AML-193 (cell line): ENCODE data around the gene UGT2B7.
"Not testable (repeated sequence)": the region's sequence is repeated elsewhere in the genome, so short reads cannot be mapped to it uniquely, and the experiment has no call there.

Source experiments
- DNase-seq, 2 experiments: peaks; one replicate each; lab custom pipeline; 2025; lab: John Stamatoyannopoulos, UW

Gene UGT2B7

GRCh38 chr4:69088473-69088872 is 7.8 kb upstream of the UGT2B7 start:
- no peak for DNase-seq

- DNase-seq = no peak
Observed at GRCh38 chr4:69089388-69089787, 6.9 kb upstream of the UGT2B7 start.

- no peak for DNase-seq
Observed at GRCh38 chr4:69092190-69092589, 4.1 kb upstream of the UGT2B7 start.

- DNase-seq = no peak
Observed at GRCh38 chr4:69092980-69093568, 3.2 kb upstream of the UGT2B7 start.

GRCh38 chr4:69093681-69094080 is 2.6 kb upstream of the UGT2B7 start:
- DNase-seq = no peak

GRCh38 chr4:69095301-69095731 is 958 bp upstream of the UGT2B7 start:
- peak in 1 of 2 experiments; percentile 2 for DNase-seq

GRCh38 chr4:69096810-69097209 is 536 bp downstream of the UGT2B7 start:
- no peak for DNase-seq

GRCh38 chr4:69098470-69098869 is 2.2 kb downstream of the UGT2B7 start:
- DNase-seq = no peak

GRCh38 chr4:69099910-69100309 is 3.6 kb downstream of the UGT2B7 start:
- no peak for DNase-seq

GRCh38 chr4:69102668-69103067 is 6.4 kb downstream of the UGT2B7 start:
- not testable (repeated sequence) for DNase-seq

GRCh38 chr4:69104719-69105275 is 8.5 kb downstream of the UGT2B7 start:
- DNase-seq = no peak

GRCh38 chr4:69115151-69115850 is 19.0 kb downstream of the UGT2B7 start:
- DNase-seq = not testable (repeated sequence)

GRCh38 chr4:69115851-69116213 is 19.6 kb downstream of the UGT2B7 start:
- no peak for DNase-seq

- no peak for DNase-seq
Observed at GRCh38 chr4:69116645-69117321, 20.5 kb downstream of the UGT2B7 start.

- DNase-seq = no peak
Observed at GRCh38 chr4:69120870-69121269, 24.6 kb downstream of the UGT2B7 start.

GRCh38 chr4:69122476-69122875 is 26.2 kb downstream of the UGT2B7 start:
- DNase-seq = no peak

GRCh38 chr4:69124941-69125340 is 28.7 kb downstream of the UGT2B7 start:
- DNase-seq = no peak

GRCh38 chr4:69126024-69126423 is 29.8 kb downstream of the UGT2B7 start:
- no peak for DNase-seq

GRCh38 chr4:69133993-69134392 is 37.7 kb downstream of the UGT2B7 start:
- no peak for DNase-seq

- DNase-seq = no peak
Observed at GRCh38 chr4:69134471-69134870, 38.2 kb downstream of the UGT2B7 start.

- DNase-seq = no peak
Observed at GRCh38 chr4:69141320-69141719, 45.0 kb downstream of the UGT2B7 start.

GRCh38 chr4:69147334-69147733 is 51.1 kb downstream of the UGT2B7 start:
- no peak for DNase-seq

- DNase-seq = no peak
Observed at GRCh38 chr4:69154021-69154420, 57.7 kb downstream of the UGT2B7 start.
